K562 (cell line): Measurements from ENCODE around the gene GTF2H4. TPM values are rescaled to one million over a fixed set of nuclear protein-coding genes. Genes with fewer than 3 reads are reported as not detected.

Source experiments
- ATAC-seq: fragments of 200-7000 bp; cut with Tn5 transposase; 3 replicates; pipeline ENCODE4 v1.9.1; 2020; ENCODE audit warnings: moderate library complexity
- BruUV-seq: library from RNA; stranded (reverse); fragments of 400-500 nt; replicated peaks from 2 replicates; lab custom pipeline; 2021; lab: Mats Ljungman, UMichigan
- CTCF ChIA-PET: fragments of 300-600 bp; formaldehyde crosslinking; extraction: SDS; loops from one replicate; lab custom pipeline; 2021; ENCODE audit warnings: low intra/inter-chr PET ratio; lab: Yijun Ruan, JAX
- POLR2A ChIA-PET: fragments of 300-600, 350-650 bp; sonication (Branson Sonifier 250); formaldehyde crosslinking; extraction: SDS; loops from one replicate; lab custom pipeline; 2021; ENCODE audit warnings: antibody characterized with exemption, inconsistent platforms; lab: Yijun Ruan, JAX
- DNase-seq, 4 experiments: peaks; one replicate each; pipeline versions ENCODE4 v3.0.0 to v3.0.0-alpha.2; 2011 to 2018; ENCODE audit warnings: low spot score in 3 of 4, mixed read lengths in 3 of 4; ENCODE audit errors: extremely low read depth in 1 of 4
- FAIRE-seq: peaks from 2 replicates; lab custom pipeline; 2011; peaks lifted over from hg19 to GRCh38; lab: Jason Lieb, UNC
- H2AFZ ChIP-seq: 2 replicates; pipeline ENCODE4 v1.6.0; 2011; ENCODE audit warnings: low read depth, low read length, control low read depth, inconsistent platforms
- H3K27ac ChIP-seq: fragments of 200-600 bp; 3 replicates; pipeline ENCODE4 v1.8.0; 2011; ENCODE audit warnings: low read depth, mild to moderate bottlenecking, control low read depth, inconsistent platforms, low read length, moderate library complexity, mixed read lengths; ENCODE audit errors: extremely low read depth
- H3K27me3 ChIP-seq, 2 experiments: fragments of 300-600 bp in 1 of 2; 2 replicates in 1 of 2; 3 replicates in 1 of 2; pipeline versions ENCODE4 v1.6.0 to v1.8.0; 2011; ENCODE audit warnings: inconsistent platforms in 2 of 2, low read length in 2 of 2, mild to moderate bottlenecking in 1 of 2, mixed read lengths in 1 of 2, moderate library complexity in 1 of 2; ENCODE audit not compliant: control insufficient read depth in 2 of 2, insufficient read depth in 2 of 2
- H3K36me3 ChIP-seq: fragments of 300-600 bp; 3 replicates; pipeline ENCODE4 v1.8.0; 2011; ENCODE audit warnings: mild to moderate bottlenecking, low read length, inconsistent platforms; ENCODE audit not compliant: control insufficient read depth, insufficient read depth
- H3K4me1 ChIP-seq, 2 experiments: fragments of 200-600 bp in 1 of 2; replicated peaks in 1 of 2; 2 replicates in 1 of 2; 3 replicates in 1 of 2; pipeline versions ENCODE4 v1.5.1 to v1.8.0; 2011; ENCODE audit warnings: inconsistent platforms in 2 of 2, low read length in 2 of 2, mild to moderate bottlenecking in 1 of 2, mixed read lengths in 1 of 2, moderate library complexity in 1 of 2; ENCODE audit not compliant: control insufficient read depth in 2 of 2, insufficient read depth in 2 of 2
- H3K4me2 ChIP-seq: 2 replicates; pipeline ENCODE4 v1.6.1; 2011; ENCODE audit warnings: low read length, control low read depth, inconsistent platforms, mixed read lengths; ENCODE audit not compliant: insufficient read depth
- H3K4me3 ChIP-seq: fragments of 200-600 bp; sonication (generic), shearing (Covaris generic); 2 replicates; pipeline ENCODE4 v1.5.1; 2016; ENCODE audit warnings: control low read depth, inconsistent platforms
- H3K79me2 ChIP-seq: fragments of 200-600 bp; 3 replicates; pipeline ENCODE4 v1.8.0; 2011; ENCODE audit warnings: low read length, inconsistent platforms; ENCODE audit not compliant: control insufficient read depth, insufficient read depth
- H3K9ac ChIP-seq, 2 experiments: 2 replicates each; pipeline versions ENCODE4 v1.6.0 to v1.6.1; 2011; ENCODE audit warnings: low read depth in 2 of 2, low read length in 2 of 2, control low read depth in 1 of 2, inconsistent platforms in 1 of 2, mild to moderate bottlenecking in 1 of 2, mixed read lengths in 1 of 2; ENCODE audit not compliant: insufficient read depth in 1 of 2
- H3K9me1 ChIP-seq: one replicate; pipeline ENCODE4 v1.6.0; 2011; ENCODE audit warnings: inconsistent platforms, mild to moderate bottlenecking, low read length, moderate library complexity; ENCODE audit not compliant: control insufficient read depth, insufficient read depth
- H3K9me3 ChIP-seq: replicated peaks from 2 replicates; pipeline ENCODE4 v1.5.1; 2011; ENCODE audit warnings: low read depth, low read length, inconsistent platforms; ENCODE audit not compliant: control insufficient read depth, insufficient read depth
- H4K20me1 ChIP-seq: replicated peaks from 2 replicates; pipeline ENCODE4 v1.6.1; 2011; ENCODE audit warnings: low read length, inconsistent platforms, mixed read lengths; ENCODE audit not compliant: control insufficient read depth, insufficient read depth
- CCAR2 ChIP-seq: fragments of 200-400 bp; formaldehyde crosslinking; IDR thresholded peaks from 2 replicates; pipeline ENCODE4 v1.6.1; 2017; ENCODE audit warnings: mild to moderate bottlenecking, low read depth, low read length
- HNRNPLL ChIP-seq: fragments of 200-400 bp; formaldehyde crosslinking; IDR thresholded peaks from 2 replicates; pipeline ENCODE4 v1.6.1; 2017; ENCODE audit warnings: low read length, low read depth, mild to moderate bottlenecking; ENCODE audit not compliant: poor library complexity, severe bottlenecking
- MLLT1 ChIP-seq, 2 experiments: fragments of 450-650 bp; IDR thresholded peaks; 2 replicates each; pipeline ENCODE4 v1.6.1; 2016
- PRPF4 ChIP-seq: fragments of 200-400 bp; formaldehyde crosslinking; IDR thresholded peaks from one replicate; pipeline ENCODE4 v1.6.1; 2017; ENCODE audit warnings: low read length, low read depth, mild to moderate bottlenecking; ENCODE audit not compliant: insufficient read depth, poor library complexity, severe bottlenecking
- RCOR1 ChIP-seq, 2 experiments: IDR thresholded peaks; 2 replicates each; pipeline ENCODE4 v1.6.1; 2012; ENCODE audit warnings: low read depth in 2 of 2, low read length in 2 of 2, borderline replicate concordance in 1 of 2, improper control_type of control experiment in 1 of 2
- TFAM ChIP-seq: fragments of 250-450 bp; sonication (Bioruptor Pico); conservative IDR thresholded peaks from 2 replicates; pipeline ENCODE4 v1.5.0; 2021; ENCODE audit warnings: mild to moderate bottlenecking, moderate library complexity
- THRAP3 ChIP-seq: fragments of 450-650 bp; IDR thresholded peaks from 2 replicates; pipeline ENCODE4 v1.6.1; 2016; ENCODE audit warnings: mild to moderate bottlenecking, inconsistent platforms, borderline replicate concordance
- ZNF408 ChIP-seq: fragments of 250-450 bp; sonication (Bioruptor Pico); IDR thresholded peaks from 2 replicates; pipeline ENCODE4 v1.4.0; 2020; ENCODE audit warnings: low read depth, mild to moderate bottlenecking, moderate library complexity
- WGBS: fragments of 100-300 bp; shearing (Covaris generic); methylation state at CpG from one replicate; pipeline ENCODE4 v1.1.6; 2016; ENCODE audit warnings: low coverage, mixed read lengths; ENCODE audit not compliant: insufficient coverage; ENCODE audit errors: missing lambda C conversion rate; 5-methylcytosine and 5-hydroxymethylcytosine counted together
- in situ Hi-C: fragments of 300-500 bp; cut with MboI; formaldehyde crosslinking; loops from 4 replicates; pipeline ENCODE4 v1.15.0; 2018; ENCODE audit warnings: inconsistent platforms, mixed read lengths
- intact Hi-C: fragments of 100-400 bp; cut with micrococcal nuclease; formaldehyde crosslinking; loops from 2 replicates; pipeline ENCODE4 v1.14.2; 2022
- polyA plus RNA-seq, 8 experiments: library from polyadenylated mRNA; depleted of rRNA in 4 of 8; stranded (reverse) in 5 of 8; unstranded in 3 of 8; fragments of >200 nt; fragmentation: Nextera tagmentation in 2 of 8; fragmentation: Illumina TruSeq in 1 of 8; extraction: Ambion mirVana in 2 of 8; extraction: Trizol in 1 of 8; gene quantifications; 2 replicates each; pipeline versions ENCODE4 v1.2.1 to v1.2.3, GENCODE V29; 2011 to 2014; ENCODE audit warnings: inconsistent platforms in 1 of 8, missing spikeins in 1 of 8
- total RNA-seq, 7 experiments: library from RNA; depleted of rRNA in 6 of 7; stranded (reverse); fragments of >200 nt in 6 of 7; fragmentation: Illumina TruSeq in 2 of 7; extraction: Trizol in 2 of 7; gene quantifications; 2 replicates each; pipeline versions ENCODE4 v1.2.1 to v1.2.3, GENCODE V29; 2011 to 2021; ENCODE audit warnings: low replicate concordance in 1 of 7
- TF ChIP-seq, protein P1 (sequence below): fragments of 200-800 bp; sonication (Bioruptor generic); IDR thresholded peaks from 2 replicates; pipeline ENCODE4 v1.6.1; 2017; ENCODE audit warnings: missing genetic modification characterization, missing compliant biosample characterization
- TF ChIP-seq, protein P2 (sequence below): fragments of 250-450 bp; sonication (Bioruptor Pico); IDR thresholded peaks from 2 replicates; pipeline ENCODE4 v1.8.0; 2022; ENCODE audit warnings: inconsistent platforms

GTF2H4 gene
- total and polyA plus RNA-seq, 9 of the 15 experiments (the other 6 are each of a cell fraction or from before 2014, with no cell fraction given) = 3.6 to 86.1 (median 39.6) TPM

GRCh38 chr6:30913721-30914075 is 5.7 kb downstream of the GTF2H4 start:
- TF ChIP-seq CCAR2 (no peak), TFAM (CRISPR knock-in tag) (no peak), THRAP3 (peak; percentile 77; the same call in 1 of the 2 replicates), MLLT1 (IDR thresholded peaks at IDR 0.05) (peak in 1 of 2 experiments; percentile 97; a peak in 2 of 4 replicates), PRPF4 (peak; percentile 83), ZNF408 (CRISPR knock-in tag) (0 out of 2 replicates have a peak, but pooled peaks have one; percentile 2), RCOR1 (IDR thresholded peaks at IDR 0.05; ENCODE audit: borderline replicate concordance in 1 of 2, low read depth in 2 of 2, low read length in 2 of 2) (no peak), HNRNPLL (no peak)
- TF ChIP-seq, protein P1, sequence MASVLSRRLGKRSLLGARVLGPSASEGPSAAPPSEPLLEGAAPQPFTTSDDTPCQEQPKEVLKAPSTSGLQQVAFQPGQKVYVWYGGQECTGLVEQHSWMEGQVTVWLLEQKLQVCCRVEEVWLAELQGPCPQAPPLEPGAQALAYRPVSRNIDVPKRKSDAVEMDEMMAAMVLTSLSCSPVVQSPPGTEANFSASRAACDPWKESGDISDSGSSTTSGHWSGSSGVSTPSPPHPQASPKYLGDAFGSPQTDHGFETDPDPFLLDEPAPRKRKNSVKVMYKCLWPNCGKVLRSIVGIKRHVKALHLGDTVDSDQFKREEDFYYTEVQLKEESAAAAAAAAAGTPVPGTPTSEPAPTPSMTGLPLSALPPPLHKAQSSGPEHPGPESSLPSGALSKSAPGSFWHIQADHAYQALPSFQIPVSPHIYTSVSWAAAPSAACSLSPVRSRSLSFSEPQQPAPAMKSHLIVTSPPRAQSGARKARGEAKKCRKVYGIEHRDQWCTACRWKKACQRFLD (CRISPR knock-in tag) = 0 out of 2 replicates have a peak, but pooled peaks have one; percentile 25
- TF ChIP-seq, protein P2, sequence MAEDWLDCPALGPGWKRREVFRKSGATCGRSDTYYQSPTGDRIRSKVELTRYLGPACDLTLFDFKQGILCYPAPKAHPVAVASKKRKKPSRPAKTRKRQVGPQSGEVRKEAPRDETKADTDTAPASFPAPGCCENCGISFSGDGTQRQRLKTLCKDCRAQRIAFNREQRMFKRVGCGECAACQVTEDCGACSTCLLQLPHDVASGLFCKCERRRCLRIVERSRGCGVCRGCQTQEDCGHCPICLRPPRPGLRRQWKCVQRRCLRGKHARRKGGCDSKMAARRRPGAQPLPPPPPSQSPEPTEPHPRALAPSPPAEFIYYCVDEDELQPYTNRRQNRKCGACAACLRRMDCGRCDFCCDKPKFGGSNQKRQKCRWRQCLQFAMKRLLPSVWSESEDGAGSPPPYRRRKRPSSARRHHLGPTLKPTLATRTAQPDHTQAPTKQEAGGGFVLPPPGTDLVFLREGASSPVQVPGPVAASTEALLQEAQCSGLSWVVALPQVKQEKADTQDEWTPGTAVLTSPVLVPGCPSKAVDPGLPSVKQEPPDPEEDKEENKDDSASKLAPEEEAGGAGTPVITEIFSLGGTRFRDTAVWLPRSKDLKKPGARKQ (CRISPR knock-in tag) = peak; percentile 96
- Histone ChIP-seq H3K9me3 (no peaks in the 10 kb centered on the region), H3K36me3 (peaks cover 78% of the 10 kb centered on the region), H3K4me2 (no peak overlapping the region), H3K9ac (peak overlapping the region in 1 of 2 experiments; percentile 22; a peak in 1 of 4 replicates), H3K79me2 (peaks cover 15% of the 10 kb centered on the region), H4K20me1 (no peaks in the 10 kb centered on the region), H2AFZ (peak overlapping the region; percentile 30; the same call in 1 of the 2 replicates), H3K9me1 (no peaks in the 10 kb centered on the region), H3K4me1 (peaks cover 21 to 32% of the 10 kb centered on the region in 2 experiments), H3K27ac (no peak overlapping the region), H3K27me3 (no peaks in the 10 kb centered on the region), H3K4me3 (no peak overlapping the region)
- FAIRE-seq (no peak), DNase-seq (no peak), ATAC-seq (no peak)
- CTCF ChIA-PET = interaction anchor here (0.7 to 3.7 kb wide), 8 partner anchors 85 to 433 kb away, joined by 3 to 34 read pairs (median 5); no protein-coding TSS in a partner anchor
- in situ Hi-C loops = loop anchor here (10.0 kb wide), 1 partner anchor 461 kb away; no protein-coding TSS in a partner anchor
- no TSS peak for BruUV-seq
- intact Hi-C loops = loop anchor here (1.0 to 2.0 kb wide), 3 partner anchors 37 to 129 kb away; no protein-coding TSS in a partner anchor
- POLR2A ChIA-PET = interaction anchor here (0.6 to 3.5 kb wide), 16 partner anchors 9 to 616 kb away, joined by 3 to 11 read pairs (median 3); no protein-coding TSS in a partner anchor
- WGBS = 74% methylated on average over 22 of the region's 31 CpGs
